Lower leg skin (tissue), 4 donors: Measurements from ENCODE around the gene CIAO2A. TPM values are rescaled to one million over a fixed set of nuclear protein-coding genes. Genes with fewer than 3 reads are reported as not detected.
"Not testable (repeated sequence)": the region's sequence is repeated elsewhere in the genome, so short reads cannot be mapped to it uniquely, and the experiment has no call there.

Experiments
- DNase-seq, 2 donors: peaks; one replicate each; pipeline ENCODE4 v3.0.0-alpha.2; 2019; ENCODE audit warnings: low spot score in 2 of 2
- H3K4me3 ChIP-seq: fragments of 200-600 bp; sonication (generic); 2 replicates; pipeline ENCODE4 v1.5.1; 2017; ENCODE audit warnings: mild to moderate bottlenecking, low read depth; ENCODE audit not compliant: poor library complexity, severe bottlenecking
- POLR2A ChIP-seq, 2 donors: fragments of 450-650 bp; IDR thresholded peaks; one replicate each; pipeline ENCODE4 v1.6.1; 2016 to 2017; ENCODE audit warnings: antibody characterized with exemption in 2 of 2, mild to moderate bottlenecking in 1 of 2, moderate library complexity in 1 of 2
- WGBS, 2 donors: methylation state at CpG; one replicate each; pipeline ENCODE4 v1.1.5; 2018; 5-methylcytosine and 5-hydroxymethylcytosine counted together
- intact Hi-C: fragments of 100-400 bp; cut with DNase I; formaldehyde crosslinking; loops from one replicate; pipeline ENCODE4 v1.15.0; 2023; ENCODE audit warnings: low total_unique reads
- total RNA-seq, 4 donors: library from RNA; depleted of rRNA; stranded (reverse); fragments of >200 nt; gene quantifications; one replicate each; pipeline ENCODE4 v1.1.0, GENCODE V29; 2016
- TF ChIP-seq, protein P1 (sequence below), 3 donors: fragments of 450-650 bp; IDR thresholded peaks; one replicate each; pipeline ENCODE4 v1.5.1; 2016; ENCODE audit warnings: antibody characterized with exemption in 3 of 3, mild to moderate bottlenecking in 3 of 3, moderate library complexity in 2 of 3

Gene CIAO2A
- total RNA-seq, 4 donors from 2014 or later = 18.7 to 36.8 (median 30.7) TPM

DNA sequence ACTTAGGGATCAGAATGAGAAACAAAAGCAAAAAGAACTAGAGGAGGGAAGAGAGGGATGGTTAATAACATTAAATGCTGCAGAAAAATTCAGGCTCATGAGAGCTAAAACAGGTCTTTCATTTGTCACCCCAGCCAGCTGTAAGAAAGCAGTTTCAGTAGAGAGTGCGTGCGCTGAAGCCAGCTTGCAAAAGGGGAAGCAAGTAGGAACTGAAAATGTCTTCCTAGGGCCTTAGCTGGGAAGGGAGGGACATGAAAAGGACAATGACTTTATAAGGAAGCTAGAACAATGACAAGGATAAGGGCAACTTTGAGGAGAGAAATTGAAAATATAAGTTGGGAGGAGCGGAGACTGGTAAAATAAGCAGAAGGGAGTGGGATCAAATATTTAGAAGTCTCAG, 3.1 kb downstream of the CIAO2A start:
- WGBS, 2 donors = 87 to 90% methylated on average over 3 of the region's 3 CpGs
- no peak for TF ChIP-seq POLR2A (IDR thresholded peaks at IDR 0.05)
- TF ChIP-seq, protein P1, sequence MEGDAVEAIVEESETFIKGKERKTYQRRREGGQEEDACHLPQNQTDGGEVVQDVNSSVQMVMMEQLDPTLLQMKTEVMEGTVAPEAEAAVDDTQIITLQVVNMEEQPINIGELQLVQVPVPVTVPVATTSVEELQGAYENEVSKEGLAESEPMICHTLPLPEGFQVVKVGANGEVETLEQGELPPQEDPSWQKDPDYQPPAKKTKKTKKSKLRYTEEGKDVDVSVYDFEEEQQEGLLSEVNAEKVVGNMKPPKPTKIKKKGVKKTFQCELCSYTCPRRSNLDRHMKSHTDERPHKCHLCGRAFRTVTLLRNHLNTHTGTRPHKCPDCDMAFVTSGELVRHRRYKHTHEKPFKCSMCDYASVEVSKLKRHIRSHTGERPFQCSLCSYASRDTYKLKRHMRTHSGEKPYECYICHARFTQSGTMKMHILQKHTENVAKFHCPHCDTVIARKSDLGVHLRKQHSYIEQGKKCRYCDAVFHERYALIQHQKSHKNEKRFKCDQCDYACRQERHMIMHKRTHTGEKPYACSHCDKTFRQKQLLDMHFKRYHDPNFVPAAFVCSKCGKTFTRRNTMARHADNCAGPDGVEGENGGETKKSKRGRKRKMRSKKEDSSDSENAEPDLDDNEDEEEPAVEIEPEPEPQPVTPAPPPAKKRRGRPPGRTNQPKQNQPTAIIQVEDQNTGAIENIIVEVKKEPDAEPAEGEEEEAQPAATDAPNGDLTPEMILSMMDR (IDR thresholded peaks at IDR 0.05) = no peak
- DNase-seq = no peak
- H3K4me3 ChIP-seq = no peak overlapping the region
- intact Hi-C loops = loop anchor here (10.0 kb wide), 1 partner anchor 64 kb away; the partner anchor contains the start of gene SNX22

DNA sequence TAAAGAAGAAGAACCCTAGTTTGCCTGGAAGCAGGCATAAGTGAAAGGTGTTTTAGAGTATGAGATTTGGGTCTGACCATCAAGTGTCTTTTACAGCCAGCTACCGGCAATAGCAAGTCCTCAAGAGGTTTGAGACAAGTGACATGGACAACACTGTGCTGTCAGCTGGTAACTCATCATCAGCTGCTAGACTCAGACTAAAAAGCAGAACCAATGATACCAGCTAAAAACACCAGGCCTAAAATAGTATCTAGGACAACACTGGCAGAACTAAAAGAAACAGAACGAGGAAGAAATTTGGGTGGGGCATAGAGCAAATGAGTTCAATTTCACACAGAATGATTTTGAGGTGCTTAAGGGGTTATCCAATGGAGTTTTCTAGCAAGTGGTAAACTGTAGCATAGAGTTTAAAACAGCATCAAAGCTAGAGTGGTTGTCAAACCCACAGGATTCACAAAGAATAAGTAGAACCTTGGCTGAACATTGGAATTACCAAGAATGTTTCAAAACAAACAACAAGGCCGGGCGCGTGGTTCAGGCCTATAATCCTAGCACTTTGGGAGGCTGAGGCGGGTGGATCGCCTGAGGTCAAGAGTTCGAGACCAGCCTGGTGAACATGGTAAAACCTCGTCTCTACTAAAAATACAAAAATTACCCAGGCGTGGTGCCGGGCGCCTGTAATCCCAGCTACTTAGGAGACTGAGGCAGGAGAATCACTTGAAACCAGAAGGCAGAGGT, 3.9 kb downstream of the CIAO2A start:
- WGBS, 2 donors = 87 to 89% methylated on average over 12 of the region's 12 CpGs
- no peak for DNase-seq
- intact Hi-C loops = loop anchor here (10.0 kb wide), 1 partner anchor 65 kb away; the partner anchor contains the start of gene SNX22
- TF ChIP-seq POLR2A (IDR thresholded peaks at IDR 0.05) = no peak
- TF ChIP-seq, protein P1 (IDR thresholded peaks at IDR 0.05) = no peak
- H3K4me3 ChIP-seq = no peak overlapping the region

DNA sequence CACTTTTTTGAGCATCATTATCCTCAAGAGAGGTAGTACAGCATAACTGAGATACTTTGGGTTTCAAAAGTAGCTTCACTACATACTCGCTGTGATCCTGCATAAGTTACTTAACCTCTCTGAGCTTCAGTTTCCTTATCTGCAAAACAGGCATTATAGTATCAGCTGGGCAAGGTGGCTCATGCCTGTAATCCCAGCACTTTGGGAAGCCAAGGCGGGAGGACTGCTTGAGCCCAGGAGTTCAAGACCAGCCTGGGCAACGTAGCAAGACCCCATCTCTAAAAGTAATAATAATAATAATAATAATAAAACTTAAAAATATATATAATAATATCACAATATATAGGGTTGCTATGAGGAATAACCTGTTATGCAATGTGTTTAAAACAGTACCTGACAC, 10.9 kb downstream of the CIAO2A start:
- DNase-seq = no peak
- no peak overlapping the region for H3K4me3 ChIP-seq
- intact Hi-C loops = no loop called here
- no peak for TF ChIP-seq POLR2A (IDR thresholded peaks at IDR 0.05)
- TF ChIP-seq, protein P1 (IDR thresholded peaks at IDR 0.05) = no peak
- WGBS, 2 donors = 65 to 66% methylated on average over 3 of the region's 3 CpGs

DNA sequence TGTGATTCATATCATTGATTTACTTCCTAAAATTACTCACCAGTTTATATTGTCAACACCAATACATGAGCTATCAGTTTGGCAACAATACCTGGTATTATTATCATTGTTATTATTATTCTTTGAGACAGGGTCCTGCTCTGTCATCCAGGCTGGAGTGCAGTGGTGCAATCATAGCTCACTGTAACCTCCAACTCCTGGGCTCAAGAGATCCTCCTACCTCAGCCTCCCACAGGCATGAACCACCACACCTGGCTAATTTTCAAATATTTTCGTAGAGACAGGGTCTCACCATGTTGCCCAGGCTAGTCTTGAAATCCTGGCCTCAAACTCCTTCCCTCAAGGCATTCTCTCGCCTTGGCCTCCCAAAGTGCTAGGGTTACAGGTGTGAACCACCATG, 20.1 kb downstream of the CIAO2A start:
- WGBS, 2 donors = 92 to 96% methylated on average over 2 of the region's 2 CpGs
- DNase-seq, H3K4me3 ChIP-seq, intact Hi-C loops: not testable (repeated sequence)

DNA sequence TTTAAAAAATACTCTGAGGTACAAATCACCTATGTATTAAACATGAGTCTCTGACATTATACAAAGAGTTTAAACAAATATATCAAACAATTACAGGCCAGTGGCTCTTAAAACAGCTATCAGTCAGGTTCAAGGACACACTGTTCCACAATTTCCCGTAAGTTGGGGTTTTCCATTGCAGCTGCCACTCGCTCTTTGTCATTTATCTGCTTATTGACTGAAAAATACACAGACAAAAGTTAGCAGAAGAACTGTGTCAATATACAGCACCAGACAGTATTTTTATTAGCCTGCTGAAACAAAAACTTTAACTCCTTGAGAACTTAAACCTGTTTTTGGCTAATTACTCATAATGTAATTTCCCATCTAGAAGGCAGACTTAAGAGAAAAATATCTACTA, 20.8 kb downstream of the CIAO2A start:
- no peak for DNase-seq
- TF ChIP-seq POLR2A (IDR thresholded peaks at IDR 0.05) = no peak
- TF ChIP-seq, protein P1 (IDR thresholded peaks at IDR 0.05) = no peak
- intact Hi-C loops = no loop called here
- WGBS, 2 donors = 97% methylated on average over 2 of the region's 2 CpGs
- no peak overlapping the region for H3K4me3 ChIP-seq

DNA sequence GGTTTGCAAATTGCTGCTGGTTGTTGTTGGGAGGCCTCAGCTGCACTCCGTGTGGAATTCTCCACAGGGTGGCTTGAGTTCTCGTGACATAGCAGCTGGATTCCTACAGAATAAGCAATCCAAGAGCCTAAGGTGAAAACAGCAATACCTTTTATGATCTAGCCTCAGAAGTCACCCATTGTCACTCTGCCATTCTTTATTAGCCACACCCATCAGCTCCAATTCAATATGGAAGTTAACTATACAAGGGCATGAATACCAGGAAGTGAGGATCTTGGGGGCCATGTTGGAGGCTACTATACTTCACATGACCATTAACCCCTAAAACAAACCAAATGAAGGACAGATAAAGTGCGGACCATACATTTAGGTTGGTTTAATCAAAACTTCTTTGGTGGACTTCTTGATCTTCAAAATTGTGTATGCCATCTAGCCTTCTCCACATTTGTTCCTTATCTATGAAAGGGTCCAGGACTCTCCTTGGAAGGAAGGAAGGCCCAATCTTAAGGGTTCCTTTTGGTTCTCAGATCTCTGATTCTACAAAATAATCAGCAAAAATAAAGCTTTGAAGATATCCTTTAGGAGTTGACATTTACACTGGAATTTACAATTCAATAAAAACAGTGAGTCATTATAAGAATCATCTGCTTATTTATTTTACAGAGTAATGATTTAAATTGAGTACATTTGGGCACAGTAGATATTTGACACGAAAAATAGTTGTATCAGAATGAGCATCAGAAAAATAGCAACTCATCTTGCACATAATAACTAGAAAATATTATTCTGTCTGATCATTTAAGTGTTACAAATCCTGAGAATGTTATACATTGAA, 21.5 kb downstream of the CIAO2A start:
- H3K4me3 ChIP-seq = no peak overlapping the region
- no peak for DNase-seq
- TF ChIP-seq, protein P1 (IDR thresholded peaks at IDR 0.05) = no peak
- TF ChIP-seq POLR2A (IDR thresholded peaks at IDR 0.05) = no peak
- intact Hi-C loops = no loop called here
- WGBS, 2 donors = 87 to 91% methylated on average over 4 of the region's 4 CpGs
